ENCODE results near the gene NELFCD.
"Not testable (repeated sequence)": the region's sequence is repeated elsewhere in the genome, so short reads cannot be mapped to it uniquely, and the experiment has no call there.

DNA sequence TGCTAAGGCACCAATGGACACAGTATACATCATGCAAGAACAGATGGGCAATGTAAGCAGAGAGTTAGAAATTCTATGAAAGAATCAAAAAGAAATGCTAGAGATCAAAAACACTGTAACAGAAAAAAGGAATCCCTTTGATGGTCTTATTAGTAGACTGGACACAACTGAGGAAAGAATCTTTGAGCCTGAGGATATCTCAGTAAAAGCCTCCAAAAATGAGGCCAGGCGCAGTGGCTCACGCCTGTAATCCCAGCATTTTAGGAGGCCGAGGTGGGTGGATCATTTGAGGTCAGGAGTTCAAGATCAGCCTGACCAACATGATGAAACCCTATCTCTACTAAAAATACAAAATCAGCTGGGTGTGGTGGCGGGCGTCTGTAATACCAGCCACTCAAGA is 17.1 kb upstream of the NELFCD start:
- TF ChIP-seq, protein P1, sequence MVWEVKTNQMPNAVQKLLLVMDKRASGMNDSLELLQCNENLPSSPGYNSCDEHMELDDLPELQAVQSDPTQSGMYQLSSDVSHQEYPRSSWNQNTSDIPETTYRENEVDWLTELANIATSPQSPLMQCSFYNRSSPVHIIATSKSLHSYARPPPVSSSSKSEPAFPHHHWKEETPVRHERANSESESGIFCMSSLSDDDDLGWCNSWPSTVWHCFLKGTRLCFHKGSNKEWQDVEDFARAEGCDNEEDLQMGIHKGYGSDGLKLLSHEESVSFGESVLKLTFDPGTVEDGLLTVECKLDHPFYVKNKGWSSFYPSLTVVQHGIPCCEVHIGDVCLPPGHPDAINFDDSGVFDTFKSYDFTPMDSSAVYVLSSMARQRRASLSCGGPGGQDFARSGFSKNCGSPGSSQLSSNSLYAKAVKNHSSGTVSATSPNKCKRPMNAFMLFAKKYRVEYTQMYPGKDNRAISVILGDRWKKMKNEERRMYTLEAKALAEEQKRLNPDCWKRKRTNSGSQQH (CRISPR knock-in tag; IDR thresholded peaks at IDR 0.05), result not testable (repeated sequence)
- not testable (repeated sequence) for TF ChIP-seq RFX5 (IDR thresholded peaks at IDR 0.05; ENCODE audit: low read depth, low read length); PHF21A (IDR thresholded peaks at IDR 0.05; ENCODE audit: borderline replicate concordance, low read depth); ZNF57 (CRISPR knock-in tag; IDR thresholded peaks at IDR 0.05); CTCF (IDR thresholded peaks at IDR 0.05 in 2 of 3, conservative IDR thresholded peaks at IDR 0.05 in 1 of 3; ENCODE audit: insufficient read depth in 2 of 3, low read depth in 1 of 3, low read length in 3 of 3); MAZ (CRISPR knock-in tag; conservative IDR thresholded peaks at IDR 0.05 in 1 of 2, IDR thresholded peaks at IDR 0.05 in 1 of 2); HDAC2 (IDR thresholded peaks at IDR 0.05); POLR2A (conservative IDR thresholded peaks at IDR 0.05); ZKSCAN8 (CRISPR knock-in tag; IDR thresholded peaks at IDR 0.05); BCLAF1 (IDR thresholded peaks at IDR 0.05; ENCODE audit: borderline replicate concordance in 1 of 2, control insufficient read depth in 1 of 2, low read depth in 2 of 2, low read length in 1 of 2); EP300 (IDR thresholded peaks at IDR 0.05; ENCODE audit: low read length)
- TF ChIP-seq, protein P2, sequence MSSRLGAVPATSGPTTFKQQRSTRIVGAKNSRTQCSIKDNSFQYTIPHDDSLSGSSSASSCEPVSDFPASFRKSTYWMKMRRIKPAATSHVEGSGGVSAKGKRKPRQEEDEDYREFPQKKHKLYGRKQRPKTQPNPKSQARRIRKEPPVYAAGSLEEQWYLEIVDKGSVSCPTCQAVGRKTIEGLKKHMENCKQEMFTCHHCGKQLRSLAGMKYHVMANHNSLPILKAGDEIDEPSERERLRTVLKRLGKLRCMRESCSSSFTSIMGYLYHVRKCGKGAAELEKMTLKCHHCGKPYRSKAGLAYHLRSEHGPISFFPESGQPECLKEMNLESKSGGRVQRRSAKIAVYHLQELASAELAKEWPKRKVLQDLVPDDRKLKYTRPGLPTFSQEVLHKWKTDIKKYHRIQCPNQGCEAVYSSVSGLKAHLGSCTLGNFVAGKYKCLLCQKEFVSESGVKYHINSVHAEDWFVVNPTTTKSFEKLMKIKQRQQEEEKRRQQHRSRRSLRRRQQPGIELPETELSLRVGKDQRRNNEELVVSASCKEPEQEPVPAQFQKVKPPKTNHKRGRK (tag; IDR thresholded peaks at IDR 0.05), result not testable (repeated sequence)
- TF ChIP-seq, protein P3, sequence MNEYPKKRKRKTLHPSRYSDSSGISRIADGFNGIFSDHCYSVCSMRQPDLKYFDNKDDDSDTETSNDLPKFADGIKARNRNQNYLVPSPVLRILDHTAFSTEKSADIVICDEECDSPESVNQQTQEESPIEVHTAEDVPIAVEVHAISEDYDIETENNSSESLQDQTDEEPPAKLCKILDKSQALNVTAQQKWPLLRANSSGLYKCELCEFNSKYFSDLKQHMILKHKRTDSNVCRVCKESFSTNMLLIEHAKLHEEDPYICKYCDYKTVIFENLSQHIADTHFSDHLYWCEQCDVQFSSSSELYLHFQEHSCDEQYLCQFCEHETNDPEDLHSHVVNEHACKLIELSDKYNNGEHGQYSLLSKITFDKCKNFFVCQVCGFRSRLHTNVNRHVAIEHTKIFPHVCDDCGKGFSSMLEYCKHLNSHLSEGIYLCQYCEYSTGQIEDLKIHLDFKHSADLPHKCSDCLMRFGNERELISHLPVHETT (CRISPR knock-in tag; conservative IDR thresholded peaks at IDR 0.05 in 1 of 2, IDR thresholded peaks at IDR 0.05 in 1 of 2), result not testable (repeated sequence)
